ENCODE data around the gene RALGPS1.

Gene RALGPS1

GRCh38 chr9:127035948-127036347 lies 121.4 kb downstream of the RALGPS1 start:
- TF ChIP-seq ZNF600 (tag by site-specific recombination; IDR thresholded peaks at IDR 0.05) (no peak), ZNF747 (tag by site-specific recombination; IDR thresholded peaks at IDR 0.05) (no peak), ZNF580 (tag by site-specific recombination; IDR thresholded peaks at IDR 0.05) (no peak), RBAK (tag by site-specific recombination; IDR thresholded peaks at IDR 0.05) (no peak), ZSCAN30 (tag by site-specific recombination; IDR thresholded peaks at IDR 0.05) (no peak), ZNF311 (tag by site-specific recombination; IDR thresholded peaks at IDR 0.05; ENCODE audit: borderline replicate concordance) (no peak), HOXD13 (CRISPR knock-in tag; IDR thresholded peaks at IDR 0.05; ENCODE audit: borderline replicate concordance) (no peak), ZNF138 (tag by site-specific recombination; IDR thresholded peaks at IDR 0.05; ENCODE audit: borderline replicate concordance) (no peak), KLF8 (tag by site-specific recombination; IDR thresholded peaks at IDR 0.05) (no peak), ZBTB21 (tag by site-specific recombination; IDR thresholded peaks at IDR 0.05) (no peak), PATZ1 (tag by site-specific recombination; IDR thresholded peaks at IDR 0.05) (no peak), KLF10 (tag by site-specific recombination; IDR thresholded peaks at IDR 0.05) (no peak), IKZF3 (tag by site-specific recombination; IDR thresholded peaks at IDR 0.05) (no peak), ZNF169 (tag by site-specific recombination; IDR thresholded peaks at IDR 0.05) (no peak), ZFHX2 (tag by site-specific recombination; conservative IDR thresholded peaks at IDR 0.05) (no peak)
- no peaks in the 10 kb centered on the region for H3K36me3 ChIP-seq (ENCODE audit: control insufficient read depth in 2 of 2, insufficient read depth in 1 of 2, low read length in 2 of 2)
- ChIA-PET CTCF (interaction anchor here (0.6 to 1.2 kb wide), 3 partner anchors 33 to 55 kb away, joined by 3 to 6 read pairs (median 3); no protein-coding TSS in a partner anchor), POLR2A (no interaction called here)
- H3K9me3 ChIP-seq (ENCODE audit: control insufficient read depth, insufficient read depth, low read depth, low read length): no peaks in the 10 kb centered on the region
- H3K4me1 ChIP-seq (ENCODE audit: control insufficient read depth, insufficient read depth, low read length): no peaks in the 10 kb centered on the region
- no peak overlapping the region for H3K27ac ChIP-seq (ENCODE audit: extremely low read depth, low read depth, low read length)
- H3K4me3 ChIP-seq (ENCODE audit: low read depth, low read length): no peak overlapping the region

- H3K9me3 ChIP-seq (ENCODE audit: control insufficient read depth, insufficient read depth, low read depth, low read length): no peaks in the 10 kb centered on the region
- H3K4me3 ChIP-seq (ENCODE audit: low read depth, low read length): no peak overlapping the region
- H3K4me1 ChIP-seq (ENCODE audit: control insufficient read depth, insufficient read depth, low read length): no peaks in the 10 kb centered on the region
- H3K27ac ChIP-seq (ENCODE audit: extremely low read depth, low read depth, low read length): no peak overlapping the region
- POLR2A ChIA-PET: no interaction called here
- CTCF ChIA-PET: interaction anchor here (0.6 to 1.2 kb wide), 5 partner anchors 32 to 518 kb away, joined by 3 to 6 read pairs (median 3); no protein-coding TSS in a partner anchor
- TF ChIP-seq BCL11B (tag by site-specific recombination; IDR thresholded peaks at IDR 0.05; ENCODE audit: low read depth): no peak
- no peak for TF ChIP-seq ZNF112 (tag by site-specific recombination; IDR thresholded peaks at IDR 0.05)
- no peak for TF ChIP-seq ZNF626 (tag by site-specific recombination; IDR thresholded peaks at IDR 0.05)
- no peak for TF ChIP-seq ZNF184 (tag by site-specific recombination; IDR thresholded peaks at IDR 0.05)
- H3K36me3 ChIP-seq (ENCODE audit: control insufficient read depth in 2 of 2, insufficient read depth in 1 of 2, low read length in 2 of 2): no peaks in the 10 kb centered on the region
Measured at GRCh38 chr9:127036437-127036836, 121.9 kb downstream of the RALGPS1 start.

GRCh38 chr9:127038531-127038930 lies 123.9 kb downstream of the RALGPS1 start:
- Histone ChIP-seq H3K36me3 (ENCODE audit: control insufficient read depth in 2 of 2, insufficient read depth in 1 of 2, low read length in 2 of 2) (no peaks in the 10 kb centered on the region), H3K27ac (ENCODE audit: extremely low read depth, low read depth, low read length) (no peak overlapping the region), H3K9me3 (ENCODE audit: control insufficient read depth, insufficient read depth, low read depth, low read length) (no peaks in the 10 kb centered on the region), H3K4me1 (ENCODE audit: control insufficient read depth, insufficient read depth, low read length) (no peaks in the 10 kb centered on the region), H3K4me3 (ENCODE audit: low read depth, low read length) (no peak overlapping the region)
- POLR2A ChIA-PET: no interaction called here
- TF ChIP-seq ZNF266 (tag by site-specific recombination; IDR thresholded peaks at IDR 0.05; ENCODE audit: low read depth) (no peak), KLF16 (tag by site-specific recombination; IDR thresholded peaks at IDR 0.05) (no peak), ZBTB8A (tag by site-specific recombination; IDR thresholded peaks at IDR 0.05) (no peak), ZNF621 (tag by site-specific recombination; IDR thresholded peaks at IDR 0.05) (no peak), ZNF501 (tag by site-specific recombination; IDR thresholded peaks at IDR 0.05) (no peak), OSR2 (tag by site-specific recombination; IDR thresholded peaks at IDR 0.05) (no peak), HOXA7 (CRISPR knock-in tag; IDR thresholded peaks at IDR 0.05; ENCODE audit: borderline replicate concordance) (no peak)
- TF ChIP-seq, protein P1, sequence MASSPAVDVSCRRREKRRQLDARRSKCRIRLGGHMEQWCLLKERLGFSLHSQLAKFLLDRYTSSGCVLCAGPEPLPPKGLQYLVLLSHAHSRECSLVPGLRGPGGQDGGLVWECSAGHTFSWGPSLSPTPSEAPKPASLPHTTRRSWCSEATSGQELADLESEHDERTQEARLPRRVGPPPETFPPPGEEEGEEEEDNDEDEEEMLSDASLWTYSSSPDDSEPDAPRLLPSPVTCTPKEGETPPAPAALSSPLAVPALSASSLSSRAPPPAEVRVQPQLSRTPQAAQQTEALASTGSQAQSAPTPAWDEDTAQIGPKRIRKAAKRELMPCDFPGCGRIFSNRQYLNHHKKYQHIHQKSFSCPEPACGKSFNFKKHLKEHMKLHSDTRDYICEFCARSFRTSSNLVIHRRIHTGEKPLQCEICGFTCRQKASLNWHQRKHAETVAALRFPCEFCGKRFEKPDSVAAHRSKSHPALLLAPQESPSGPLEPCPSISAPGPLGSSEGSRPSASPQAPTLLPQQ (tag by site-specific recombination; IDR thresholded peaks at IDR 0.05): no peak
- CTCF ChIA-PET: no interaction called here
